GM21360 (cell line): ENCODE data around the gene SSTR3.

Source experiments
- ATAC-seq: cut with Tn5 transposase; IDR thresholded peaks from one replicate; pipeline ENCODE4 v1.9.1; 2021; ENCODE audit warnings: mild to moderate bottlenecking, moderate library complexity; ENCODE audit not compliant: unreplicated experiment

The SSTR3 gene

DNA sequence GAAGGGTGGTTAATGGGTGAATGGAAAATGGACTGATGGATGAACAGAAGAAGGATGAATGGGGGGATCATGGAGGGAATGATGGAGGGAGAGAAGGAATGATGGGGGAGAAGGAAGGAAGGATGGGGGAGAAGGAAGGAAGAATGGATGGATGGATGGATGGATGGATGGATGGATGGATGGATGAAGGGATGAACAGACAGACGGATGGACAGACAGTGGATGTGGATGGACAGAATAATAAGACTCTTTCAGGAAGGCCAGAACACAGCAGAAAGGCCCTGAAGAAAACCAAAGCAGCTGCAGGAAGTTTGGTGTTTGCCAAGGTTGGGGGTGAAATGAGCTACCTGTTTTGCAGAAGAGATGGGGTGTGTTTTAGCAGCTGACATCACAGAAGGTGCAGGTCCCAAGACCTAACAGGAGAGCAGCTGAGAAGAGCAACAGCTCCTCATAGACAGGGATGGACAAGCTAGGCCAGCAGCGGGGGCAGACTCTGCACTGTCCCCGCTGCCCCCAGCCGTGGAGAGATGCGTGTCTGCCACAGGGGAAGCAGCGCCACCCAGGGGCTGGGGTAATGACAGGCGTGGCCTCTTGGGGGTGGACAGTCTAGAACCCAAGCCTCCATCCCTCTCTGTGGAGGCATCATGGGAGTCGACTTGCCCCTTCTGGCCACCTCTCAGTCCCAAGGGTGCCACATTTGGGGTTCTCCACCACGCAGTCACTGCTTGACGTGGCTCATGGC lies 42.2 kb downstream of the SSTR3 start:
- no peak for ATAC-seq

DNA sequence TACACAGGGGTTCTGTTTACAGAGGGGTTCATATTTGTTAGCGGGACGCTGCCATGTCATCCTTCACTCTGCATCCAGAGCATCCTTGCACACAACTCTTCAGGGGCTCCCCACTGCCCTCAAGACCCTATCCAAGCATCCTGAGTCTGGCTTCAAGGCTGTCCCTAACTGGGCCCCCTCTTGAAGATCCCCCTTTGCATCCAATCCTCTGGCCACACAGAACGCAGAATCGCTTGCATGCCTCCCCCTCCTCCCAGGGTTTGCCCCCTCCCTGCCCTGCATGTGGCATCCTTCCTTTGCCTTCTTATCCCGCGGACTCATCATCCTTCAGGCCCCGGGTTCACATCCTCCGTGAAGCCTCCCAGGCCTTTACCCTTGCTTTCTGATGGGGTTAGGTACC lies 42.9 kb downstream of the SSTR3 start:
- no peak for ATAC-seq

DNA sequence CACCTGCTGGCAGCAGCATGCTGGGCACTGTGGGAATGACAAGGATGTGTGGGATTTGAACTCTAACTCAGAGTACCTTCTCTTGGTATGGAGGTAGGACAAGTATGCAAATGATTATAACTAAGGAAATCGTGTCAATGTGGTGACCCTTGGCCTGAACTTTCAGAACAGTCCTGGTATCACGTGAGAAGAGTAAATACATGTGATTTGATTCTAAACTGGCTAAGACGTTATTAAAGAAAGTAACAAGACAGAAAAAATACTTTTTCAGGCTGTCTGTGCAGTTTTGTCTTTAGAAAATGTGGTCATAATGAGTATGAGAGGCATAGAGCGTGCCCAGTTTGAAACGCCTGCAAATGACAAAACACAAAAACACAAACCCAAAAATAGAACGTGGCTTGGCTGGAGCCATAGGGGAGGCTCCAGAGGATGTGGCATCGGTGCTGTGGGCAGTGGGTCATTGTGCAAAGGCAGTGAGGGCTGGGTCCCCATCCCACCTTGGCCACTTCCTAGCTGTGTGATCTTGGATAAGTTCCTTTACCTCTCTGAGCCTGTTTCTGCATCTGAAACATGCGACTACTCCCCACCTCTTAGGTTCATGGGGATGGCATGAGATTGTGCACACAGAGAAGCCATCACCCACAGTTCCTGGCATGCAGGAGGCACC lies 44.2 kb downstream of the SSTR3 start:
- ATAC-seq: no peak

DNA sequence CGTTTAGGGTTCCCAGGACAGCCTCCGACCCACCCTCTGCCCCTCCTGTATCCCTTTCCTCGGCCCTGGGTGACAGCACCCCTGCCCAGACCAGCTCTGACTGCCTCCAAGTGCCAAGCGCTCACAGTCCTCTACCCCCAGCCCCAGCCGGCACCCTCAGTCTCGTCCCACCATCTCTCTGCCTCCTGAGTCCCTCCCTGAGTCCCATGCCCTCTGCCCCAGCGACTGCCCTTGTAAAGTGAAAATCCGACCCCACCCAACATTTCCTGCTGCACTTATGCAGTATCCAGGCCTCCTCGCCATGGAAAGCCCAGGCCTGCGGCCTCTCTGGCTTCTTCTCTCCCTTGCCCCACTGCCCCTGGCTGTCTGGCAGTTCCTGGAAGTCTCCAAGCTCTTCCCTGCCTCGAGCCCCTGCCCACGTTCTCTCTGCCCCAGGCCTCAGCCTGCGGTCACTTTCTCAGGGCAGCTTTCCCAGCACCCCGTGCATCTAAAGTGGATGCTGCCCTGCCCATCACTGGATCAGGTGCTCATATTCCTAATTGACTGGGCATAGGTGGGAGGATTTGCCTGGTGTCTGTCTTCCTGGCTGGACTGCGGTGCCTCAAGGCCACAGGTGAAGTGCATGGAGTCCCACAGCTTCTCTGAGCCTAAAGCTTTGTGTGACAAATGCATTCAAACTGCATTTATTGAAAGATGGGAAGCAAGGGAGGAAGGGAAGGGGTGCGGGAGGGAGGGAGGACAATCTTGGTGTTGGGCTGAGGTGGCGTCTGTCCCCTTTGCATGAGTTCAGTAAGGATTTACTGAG lies 44.9 kb downstream of the SSTR3 start:
- no peak for ATAC-seq

DNA sequence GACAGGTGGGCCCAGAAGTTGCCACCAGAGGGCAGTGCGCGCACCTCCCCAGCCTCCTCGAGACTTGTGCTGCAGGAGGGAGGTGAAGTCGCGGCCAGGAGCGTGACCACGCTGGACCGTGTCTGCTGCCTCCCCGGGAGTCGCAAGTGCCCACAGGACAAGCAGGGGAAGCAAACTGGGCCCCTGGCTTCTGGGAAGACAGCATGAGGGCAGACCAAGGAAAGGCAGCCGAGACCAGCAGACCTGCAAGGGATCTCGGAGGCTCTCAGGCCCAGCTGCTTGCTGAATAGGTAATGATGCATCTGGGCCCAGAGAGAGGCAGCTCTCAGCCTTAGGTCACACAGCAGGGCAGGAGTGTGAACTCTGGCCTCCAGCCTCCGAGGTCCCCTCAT lies 45.6 kb downstream of the SSTR3 start:
- ATAC-seq: no peak

DNA sequence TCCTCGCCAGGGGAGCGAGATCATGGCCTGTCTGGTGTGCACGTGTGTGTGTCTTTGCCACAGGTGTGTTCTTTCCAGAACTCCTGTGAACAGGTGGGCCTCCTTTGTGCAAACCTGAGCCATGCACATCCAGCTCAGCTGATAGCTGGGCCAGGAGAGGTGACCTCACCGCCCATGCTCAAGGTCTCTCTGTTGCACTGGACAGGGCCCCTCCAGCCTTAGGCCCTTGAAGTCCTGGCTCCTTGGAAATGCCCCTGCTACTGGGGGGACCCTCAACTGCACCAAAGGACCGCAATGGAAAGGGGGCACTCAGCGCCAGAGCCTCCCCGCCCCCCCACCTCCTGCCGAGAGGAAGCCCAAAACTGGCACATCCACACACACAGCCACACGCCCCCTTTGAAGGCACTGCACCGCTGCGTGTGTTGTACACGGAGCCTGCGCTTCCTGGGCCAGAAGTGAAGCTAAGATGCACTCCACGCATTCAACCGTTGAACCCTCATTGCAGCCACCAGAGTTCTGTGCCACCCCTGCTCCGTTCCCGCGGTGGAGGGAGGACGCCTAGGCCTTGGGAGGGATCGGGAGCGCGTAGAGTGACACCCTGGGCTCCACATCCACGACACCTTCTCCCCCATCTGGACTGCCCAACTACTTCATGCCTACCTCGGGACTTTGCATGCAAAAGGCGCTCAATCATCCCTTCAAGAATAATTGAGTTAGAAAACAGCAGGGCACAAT lies 46.2 kb downstream of the SSTR3 start:
- ATAC-seq: no peak

DNA sequence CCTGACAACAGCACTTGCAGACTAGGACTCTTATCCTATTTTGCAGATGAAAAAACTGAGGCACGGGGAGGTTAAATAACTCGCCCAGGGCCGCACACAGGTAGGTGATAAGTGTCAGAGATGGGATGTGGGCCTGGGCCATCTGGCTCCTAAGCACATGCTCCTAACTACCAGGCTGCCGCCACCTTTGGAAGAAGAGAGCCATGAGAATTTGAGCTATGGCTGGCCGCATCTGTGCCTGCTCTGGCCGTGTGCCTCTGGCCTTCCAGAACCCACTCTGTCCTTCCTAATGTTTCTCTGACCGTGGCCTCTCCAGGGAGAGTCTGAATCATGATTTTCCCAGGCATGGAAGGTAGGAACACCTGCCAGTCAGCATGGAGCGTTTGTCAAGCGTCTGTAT lies 47.2 kb downstream of the SSTR3 start:
- ATAC-seq: no peak

DNA sequence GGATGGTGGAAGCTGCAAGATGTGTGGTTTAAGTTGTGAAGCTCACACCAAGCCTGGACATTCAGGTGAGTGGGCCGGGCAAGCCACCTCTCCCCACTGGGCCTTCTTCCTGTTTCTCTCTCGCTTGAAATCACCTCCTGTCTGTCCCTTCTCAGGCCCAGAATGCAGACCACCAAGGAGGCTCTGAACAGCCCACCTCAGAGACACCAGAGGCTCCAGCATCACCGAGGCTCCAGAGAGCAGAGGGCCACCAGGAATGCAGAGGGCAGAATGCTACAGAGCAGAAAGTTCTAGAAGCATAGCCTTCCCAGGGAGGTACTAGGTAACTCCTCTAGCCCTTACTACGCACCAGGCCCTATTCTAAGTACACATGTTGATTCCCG lies 47.8 kb downstream of the SSTR3 start:
- ATAC-seq: no peak

DNA sequence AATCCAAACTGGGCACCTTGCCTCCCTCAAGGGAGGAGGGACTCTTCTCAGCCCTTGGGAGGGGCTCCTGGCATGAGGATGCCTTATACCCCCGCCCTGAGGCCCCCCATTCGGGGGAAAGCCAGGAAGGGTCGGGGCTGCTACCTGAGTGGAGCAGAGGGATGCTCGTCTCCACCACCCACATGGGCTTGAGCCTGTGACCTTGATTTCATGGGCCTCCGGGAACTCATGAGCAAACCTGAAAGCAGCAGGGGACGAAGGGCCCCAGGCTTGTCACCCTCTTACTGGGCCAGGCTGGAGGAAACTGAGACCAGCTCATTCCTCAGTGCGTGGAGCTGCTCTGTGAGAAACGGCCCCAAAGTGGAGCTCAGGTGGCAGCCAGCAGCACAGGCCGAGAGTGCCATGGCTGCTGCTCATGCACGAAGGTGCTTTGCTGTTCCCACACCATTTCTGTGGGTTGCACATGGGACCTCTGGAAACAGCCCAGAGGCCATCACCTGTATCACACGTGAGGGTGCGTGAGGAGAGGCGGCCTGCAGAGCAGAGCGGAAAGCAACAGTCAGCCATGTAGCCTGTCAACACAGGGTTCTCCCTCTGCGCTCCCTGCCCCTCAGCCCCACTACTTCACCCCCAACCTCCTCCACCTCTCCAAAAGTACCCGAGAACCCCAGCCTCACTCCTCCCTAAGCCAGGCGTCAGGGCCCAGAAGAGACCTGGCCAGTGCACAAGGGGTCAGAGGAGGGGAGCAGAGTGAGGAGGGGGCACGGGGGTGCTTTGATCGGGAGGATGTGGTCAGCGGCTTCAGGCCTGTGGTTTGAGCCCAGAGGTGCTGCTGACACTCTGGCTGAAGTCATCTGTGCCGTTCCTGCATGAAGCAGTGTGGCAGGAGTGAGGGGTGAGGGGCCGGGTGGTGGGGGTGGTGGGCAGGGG lies 48.4 kb downstream of the SSTR3 start:
- no peak for ATAC-seq

DNA sequence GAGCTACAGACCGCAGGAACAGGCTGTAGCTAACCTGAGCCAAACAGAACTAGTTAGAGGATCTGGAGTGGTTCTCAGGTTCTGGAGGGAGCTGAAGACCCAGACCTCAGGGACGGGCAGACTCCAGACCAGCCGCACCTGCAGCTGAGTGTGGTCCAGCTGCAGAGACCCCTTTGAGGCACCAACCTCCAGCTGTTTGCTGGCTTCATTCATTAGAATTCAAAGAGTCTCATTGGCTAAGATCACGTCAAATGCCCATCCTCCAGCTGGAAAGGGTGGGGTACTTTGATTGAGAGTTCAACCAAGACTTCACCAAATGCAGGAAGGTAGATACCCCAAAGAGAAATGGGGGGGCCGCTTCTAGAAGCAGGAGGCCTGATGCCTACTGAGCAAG lies 49.2 kb downstream of the SSTR3 start:
- ATAC-seq: no peak

DNA sequence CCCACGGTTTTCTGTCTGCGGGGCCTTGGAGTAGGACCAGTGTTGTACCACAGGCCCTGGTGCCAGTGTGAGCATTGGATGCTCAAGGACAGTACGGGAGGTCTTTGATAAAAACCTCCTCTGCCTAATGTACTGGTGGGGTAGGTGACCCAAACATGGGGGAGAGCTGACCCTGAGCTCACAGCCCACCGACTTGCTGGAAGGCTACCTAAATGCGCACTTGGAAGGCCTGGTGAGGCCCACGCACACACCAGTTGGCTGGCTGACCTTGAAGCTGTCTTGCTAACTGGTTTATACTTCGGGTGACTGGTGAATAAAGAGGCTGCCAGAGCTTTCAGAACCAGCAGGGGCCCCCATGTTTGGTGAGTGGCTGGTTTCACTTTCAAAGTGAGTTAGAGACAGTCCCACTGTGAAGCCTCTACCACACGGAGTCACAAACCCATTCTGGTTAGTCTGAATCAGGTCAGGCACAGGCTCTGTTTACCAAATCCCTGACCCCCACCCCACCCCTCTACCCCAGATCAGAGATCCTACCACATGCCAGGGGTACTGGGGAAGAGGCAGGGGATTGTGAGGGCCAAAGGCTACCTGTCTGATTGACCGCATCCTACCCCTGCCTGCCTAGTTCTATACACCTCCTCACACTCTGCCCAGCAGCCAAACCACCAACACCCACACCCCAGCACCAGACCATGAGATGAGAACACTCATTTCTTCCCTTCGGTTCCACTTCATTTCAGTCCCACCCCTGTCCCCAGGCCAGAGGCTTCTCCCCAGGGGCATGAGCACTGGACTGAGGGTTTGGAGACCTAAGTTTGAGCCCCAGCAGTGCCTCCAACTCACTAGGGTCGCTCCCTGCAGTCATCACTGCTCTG lies 49.8 kb downstream of the SSTR3 start:
- ATAC-seq: peak; percentile 41

DNA sequence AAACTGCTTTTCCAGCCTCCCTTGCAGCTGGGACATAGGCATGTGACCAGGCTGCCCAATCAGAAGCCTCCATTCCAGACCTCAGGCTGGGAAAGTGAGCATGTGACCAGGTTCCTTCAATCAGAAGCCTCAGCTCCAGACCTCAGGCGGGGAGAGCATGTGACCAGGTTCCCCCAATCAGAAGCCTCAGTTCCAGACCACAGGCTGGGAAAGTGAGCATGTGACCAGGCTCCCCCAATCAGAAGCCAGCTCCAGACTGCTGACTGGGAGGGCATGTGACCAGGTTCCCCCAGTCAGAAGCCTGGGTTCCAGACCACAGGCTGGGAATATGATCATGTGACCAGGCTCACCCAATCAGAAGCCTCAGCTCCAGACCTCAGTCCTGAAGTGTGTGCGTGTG lies 50.8 kb downstream of the SSTR3 start:
- no peak for ATAC-seq

DNA sequence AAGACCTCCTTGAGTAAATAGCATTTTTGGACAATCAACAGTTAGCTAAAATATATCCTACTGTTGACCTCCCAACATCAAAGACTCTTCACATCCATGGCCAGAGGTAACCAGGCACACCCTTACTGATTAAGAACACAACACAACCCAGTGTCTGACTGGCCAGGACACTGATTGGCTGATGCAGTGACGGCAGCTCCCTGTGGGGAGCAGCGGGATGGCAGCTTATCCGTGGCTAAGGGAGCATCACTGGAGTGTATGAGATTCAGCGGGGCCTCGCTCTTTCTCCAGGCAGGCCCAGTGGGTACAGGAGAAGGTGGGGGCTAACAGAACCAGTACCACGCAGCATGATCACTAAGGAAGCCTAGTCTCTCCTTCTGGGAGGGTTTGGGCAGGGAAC lies 52.2 kb downstream of the SSTR3 start:
- ATAC-seq: no peak

DNA sequence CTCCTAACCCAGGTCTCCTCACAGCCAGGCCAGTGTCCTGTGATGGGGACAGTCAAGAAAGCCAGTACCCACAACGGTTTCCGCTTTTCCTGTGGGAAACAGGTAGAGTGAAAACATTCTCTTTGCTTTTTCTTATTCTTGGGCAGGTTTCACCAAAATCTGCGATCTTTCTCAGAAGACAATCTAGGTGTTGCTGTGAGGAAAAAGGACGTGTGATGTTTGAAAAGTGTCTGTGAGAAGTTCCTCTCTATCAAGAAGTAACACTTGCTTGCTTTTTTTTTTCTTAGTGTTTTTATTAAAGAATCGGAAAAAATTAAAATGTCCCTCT lies 53.4 kb downstream of the SSTR3 start:
- ATAC-seq: no peak

DNA sequence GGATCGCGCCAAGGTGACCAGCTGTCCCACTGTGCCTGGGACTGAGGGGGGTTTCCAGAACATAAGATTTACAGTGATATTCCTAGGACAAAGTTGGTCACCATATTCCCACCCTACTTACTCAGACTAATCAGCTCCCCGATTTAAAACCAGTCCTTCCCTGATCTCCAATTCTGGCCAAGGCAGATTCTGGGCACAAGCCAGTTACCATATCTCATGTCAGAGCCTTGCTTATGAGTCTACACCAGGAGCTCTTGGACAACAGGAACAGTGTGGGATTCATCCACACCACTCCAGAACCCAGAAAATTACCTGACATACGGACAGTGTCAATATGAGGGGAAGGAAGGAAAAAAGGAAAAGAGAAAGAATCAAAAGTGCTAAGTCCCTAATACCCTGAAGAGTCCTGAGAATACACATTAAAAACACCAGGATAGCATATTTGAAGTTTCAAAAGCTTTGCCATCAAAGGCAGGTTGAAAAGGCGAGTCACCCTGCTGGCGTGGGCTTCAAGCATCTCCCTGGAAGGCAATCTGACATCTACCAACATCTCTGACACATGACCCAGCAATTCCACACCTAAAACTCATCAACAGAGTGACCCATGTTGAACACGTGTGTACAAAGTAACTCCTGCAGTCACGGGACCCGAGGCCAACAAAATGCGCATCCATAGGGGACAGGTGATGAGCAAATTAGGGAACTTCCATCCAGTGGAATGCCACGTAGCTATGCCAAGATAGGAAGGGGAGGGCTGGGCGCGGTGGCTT lies 54.6 kb downstream of the SSTR3 start:
- ATAC-seq: no peak

DNA sequence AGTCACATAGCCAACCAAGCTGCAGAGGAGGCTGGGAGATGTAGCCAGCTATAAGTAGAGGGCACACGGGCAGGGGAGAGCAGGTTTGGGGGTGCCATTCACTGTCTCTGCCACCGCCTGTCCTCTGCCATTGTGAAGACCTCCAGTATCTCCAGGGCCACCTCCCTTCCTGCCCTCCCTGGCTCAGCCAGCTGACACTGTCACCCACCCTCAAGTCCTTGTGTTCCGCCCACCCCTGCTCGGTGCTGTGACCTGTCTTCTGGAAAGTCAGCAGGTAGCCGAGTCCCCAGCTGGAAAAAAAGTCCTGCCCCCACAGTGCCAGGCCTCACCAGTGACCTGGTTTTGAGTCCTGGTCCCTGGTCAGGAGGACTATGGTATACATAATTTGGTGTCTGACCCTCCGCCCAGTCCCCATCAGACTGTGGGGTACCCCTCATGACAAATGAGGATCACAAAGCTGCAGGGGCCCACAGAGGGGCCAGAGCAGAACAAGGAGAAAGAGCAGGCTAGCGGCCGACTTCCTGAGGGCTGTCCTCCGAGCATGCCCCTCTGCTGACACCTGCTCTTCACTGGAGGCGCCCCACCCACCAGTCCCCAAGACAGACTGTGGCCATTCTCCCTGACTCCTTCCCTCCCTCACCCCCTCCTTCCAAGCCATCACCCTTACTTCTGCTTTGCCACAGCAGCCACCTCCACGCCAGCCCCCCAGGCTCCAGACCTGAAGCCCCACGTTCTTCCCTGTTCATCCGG lies 55.4 kb downstream of the SSTR3 start:
- no peak for ATAC-seq

DNA sequence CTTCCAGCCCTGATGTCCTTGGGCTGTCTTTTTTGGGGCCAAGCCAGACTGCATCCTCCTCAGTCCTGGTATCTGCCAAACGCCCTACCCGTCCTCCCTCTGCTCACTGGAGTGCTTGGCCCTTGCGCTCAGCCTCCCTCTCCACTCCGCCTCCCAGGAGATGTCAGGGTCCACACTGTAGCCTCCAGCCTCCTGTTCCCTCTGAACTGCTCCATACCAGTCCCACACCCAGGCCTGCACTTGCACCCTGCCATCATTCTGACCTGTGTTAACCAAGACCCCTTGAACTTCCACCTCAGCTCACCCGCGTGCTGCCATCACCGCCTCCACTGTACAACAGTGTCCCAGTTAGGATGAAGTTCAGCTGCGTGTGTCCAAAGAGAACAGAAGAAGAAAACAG lies 56.3 kb downstream of the SSTR3 start:
- ATAC-seq: no peak
